NCI-H345 treated with DMSO at 0.1 percent for 48 hours (cell line): ENCODE results near the gene NAT14.

Source experiments
- DNase-seq: peaks from one replicate; lab custom pipeline; 2025; ENCODE audit not compliant: unreplicated experiment; lab: John Stamatoyannopoulos, UW

Gene NAT14

DNA sequence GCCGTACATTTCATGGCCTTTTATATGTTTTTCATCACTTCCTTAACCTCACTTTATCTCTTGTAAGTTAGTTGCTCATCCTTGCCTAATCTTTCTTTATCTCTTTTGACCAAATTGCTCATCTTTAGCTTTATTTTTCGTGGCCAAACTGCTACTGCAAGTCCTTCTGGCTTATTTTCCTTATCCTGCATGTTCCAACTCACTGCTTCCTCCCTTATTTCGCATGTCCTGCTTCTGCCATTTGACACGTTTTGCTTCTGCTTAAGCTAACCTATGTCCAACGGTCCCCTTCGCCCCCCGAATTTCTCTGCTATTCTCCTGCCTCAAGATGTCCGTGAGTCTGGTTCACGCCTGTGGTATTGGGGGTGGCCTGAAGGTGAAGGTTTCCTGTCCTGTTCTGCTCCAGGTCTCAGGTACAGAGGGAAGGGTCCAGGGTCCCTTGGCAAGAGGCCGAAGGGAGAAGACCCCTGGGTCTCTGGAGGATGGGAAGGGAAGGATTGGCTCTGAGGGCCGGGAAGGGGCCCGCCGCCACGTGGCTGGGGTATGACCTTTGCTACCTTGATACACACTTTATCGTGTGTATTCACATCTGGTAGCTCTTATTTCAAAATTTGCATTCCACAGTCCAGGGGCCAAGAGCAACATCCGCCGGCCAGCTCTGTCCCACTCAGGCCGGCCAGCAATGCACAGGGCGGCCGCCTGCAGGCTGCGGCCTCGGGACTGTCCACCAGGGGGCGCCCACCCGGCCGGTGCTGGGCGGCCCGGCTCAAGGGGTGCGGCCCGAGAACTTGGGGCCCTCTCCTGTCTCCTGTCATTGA lies 17.5 kb upstream of the NAT14 start:
- DNase-seq: no peak

DNA sequence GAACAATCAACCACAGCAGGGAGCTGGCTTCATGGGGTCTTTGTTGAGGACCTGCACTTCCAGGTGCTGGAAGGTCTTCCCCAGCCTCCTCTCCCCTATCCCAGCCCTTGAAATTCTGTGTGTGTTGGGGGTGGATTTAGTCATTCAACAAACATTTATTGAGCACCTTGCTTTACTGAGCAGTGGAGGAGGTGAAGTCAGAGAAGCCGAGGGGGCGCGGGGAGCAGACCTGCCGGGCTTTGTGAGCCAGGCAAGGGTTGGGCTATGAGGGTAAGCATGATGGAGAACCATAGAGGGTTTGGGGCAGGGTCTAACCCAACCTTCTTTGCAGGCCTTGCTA lies 17.0 kb upstream of the NAT14 start:
- DNase-seq: no peak

DNA sequence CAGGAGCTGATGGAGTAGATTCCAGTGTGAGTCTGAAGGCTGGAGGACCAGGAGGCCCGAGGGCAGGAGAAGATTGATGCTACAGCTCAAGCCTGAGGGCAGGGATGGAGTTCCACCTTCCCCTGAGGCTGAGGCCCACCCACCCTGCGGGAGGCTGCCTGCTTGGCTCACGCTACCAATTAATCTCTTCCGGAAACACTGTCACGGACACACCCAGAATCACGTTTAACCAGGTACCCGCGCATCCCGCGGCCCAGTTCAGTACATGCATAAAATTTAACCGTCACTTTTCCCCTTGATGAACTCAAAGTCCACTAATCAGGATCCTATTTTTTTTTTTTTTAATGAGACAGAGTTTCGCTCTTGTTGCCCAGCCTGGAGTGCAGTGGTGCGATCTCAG lies 13.7 kb upstream of the NAT14 start:
- no peak for DNase-seq

DNA sequence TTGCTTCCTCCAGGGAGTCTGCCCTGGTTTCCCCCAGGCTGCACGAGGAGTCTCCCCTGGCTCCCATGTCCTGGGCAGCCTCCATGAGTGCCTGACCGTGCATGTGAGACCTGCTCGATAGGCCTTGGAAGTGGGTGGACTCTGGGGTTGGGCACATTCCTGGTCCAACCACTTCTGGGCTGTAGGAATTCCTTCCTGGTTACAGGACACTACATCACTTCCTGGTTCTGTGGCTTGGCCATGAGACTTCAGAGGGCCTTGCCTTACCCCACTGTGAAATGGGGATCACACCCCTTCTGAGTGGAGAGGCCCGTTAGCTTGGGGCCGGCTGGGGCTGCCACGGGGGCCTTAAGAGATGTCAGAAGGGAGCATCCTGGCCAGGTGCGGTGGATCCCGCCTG lies 12.5 kb upstream of the NAT14 start:
- no peak for DNase-seq

DNA sequence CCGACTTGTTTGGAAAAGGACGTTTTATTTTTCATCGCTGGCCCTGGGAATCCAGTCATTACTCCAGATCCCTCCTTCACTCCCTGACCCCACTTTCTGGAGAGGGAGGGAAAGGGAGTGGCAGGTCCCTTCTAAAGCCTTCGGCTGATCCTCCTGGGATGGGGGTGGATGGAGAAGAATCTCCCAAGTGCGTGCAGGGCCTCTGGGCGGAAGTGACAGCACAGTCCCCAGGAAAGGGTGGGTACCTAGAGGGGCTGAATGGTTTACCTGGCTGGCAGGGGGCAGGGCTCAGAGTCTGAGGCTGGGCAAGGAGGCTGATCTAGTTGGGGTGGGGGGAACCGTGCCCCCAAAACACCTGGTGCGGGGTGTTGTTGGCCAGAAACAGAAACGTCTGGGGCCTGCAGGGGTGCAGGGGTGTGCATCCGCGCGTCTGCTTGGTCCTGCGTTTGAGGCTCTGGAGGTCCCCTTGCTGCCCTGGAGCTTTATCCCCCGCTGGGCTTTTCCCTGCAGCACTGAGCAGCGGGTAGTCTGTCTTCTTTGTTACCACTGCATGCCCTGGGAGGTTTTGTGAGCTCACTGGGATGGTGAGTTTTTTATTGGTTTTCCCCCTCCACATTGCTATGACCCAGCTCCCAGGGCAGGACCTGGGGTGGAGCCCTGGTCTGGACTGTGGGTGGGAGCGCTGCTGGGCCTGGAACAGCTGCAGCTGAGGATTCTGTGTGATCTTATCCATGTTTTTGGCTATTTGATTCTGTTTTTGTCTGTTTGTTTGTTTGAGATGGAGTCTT lies 11.6 kb upstream of the NAT14 start:
- no peak for DNase-seq

DNA sequence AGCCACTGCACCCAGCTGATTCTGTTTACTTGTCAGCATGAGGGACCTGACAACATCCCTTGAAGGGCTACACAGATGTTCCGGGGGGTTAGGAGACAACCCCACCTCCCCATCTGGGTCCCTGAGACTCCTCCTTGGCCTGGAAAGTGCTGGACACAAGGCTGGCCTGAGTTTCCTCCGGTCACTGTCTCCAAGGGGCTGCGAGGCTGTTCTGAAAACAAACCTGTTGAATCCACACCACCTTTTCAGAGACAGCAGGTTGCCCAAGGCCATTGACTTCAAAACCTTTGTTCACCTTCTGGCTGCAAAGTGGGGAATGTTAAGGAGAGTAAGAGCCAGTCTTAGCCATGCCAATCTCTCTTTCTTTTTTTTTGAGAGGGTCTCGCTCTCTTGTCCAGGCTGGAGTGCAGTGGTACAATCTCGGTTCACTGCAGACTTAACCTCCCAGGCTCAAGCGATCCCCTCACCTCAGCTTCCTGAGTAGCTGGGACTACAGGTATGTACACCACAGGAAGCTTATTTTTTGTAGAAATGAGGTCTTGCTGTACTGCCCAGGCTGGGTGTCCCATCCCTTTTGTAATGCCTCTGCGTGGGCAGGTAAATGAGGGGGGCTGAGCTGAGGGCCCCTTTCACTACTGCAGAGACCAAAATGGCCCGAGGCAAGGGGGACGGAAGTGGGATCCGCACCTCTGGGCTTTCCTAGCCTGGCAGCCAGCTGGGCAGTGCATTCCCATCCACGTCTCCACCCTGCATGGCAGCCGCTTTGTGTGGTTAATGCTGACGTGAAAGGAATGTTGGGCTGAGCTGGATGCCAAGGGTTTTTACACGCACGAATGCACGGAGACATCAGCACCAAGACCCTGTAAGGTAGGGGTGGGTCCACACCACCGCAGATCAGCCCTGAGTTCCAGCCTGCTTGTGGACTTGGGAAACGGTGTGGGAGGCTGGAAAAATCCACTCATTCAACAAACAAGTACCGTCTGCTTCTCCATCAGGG lies 10.4 kb upstream of the NAT14 start:
- DNase-seq: no peak

DNA sequence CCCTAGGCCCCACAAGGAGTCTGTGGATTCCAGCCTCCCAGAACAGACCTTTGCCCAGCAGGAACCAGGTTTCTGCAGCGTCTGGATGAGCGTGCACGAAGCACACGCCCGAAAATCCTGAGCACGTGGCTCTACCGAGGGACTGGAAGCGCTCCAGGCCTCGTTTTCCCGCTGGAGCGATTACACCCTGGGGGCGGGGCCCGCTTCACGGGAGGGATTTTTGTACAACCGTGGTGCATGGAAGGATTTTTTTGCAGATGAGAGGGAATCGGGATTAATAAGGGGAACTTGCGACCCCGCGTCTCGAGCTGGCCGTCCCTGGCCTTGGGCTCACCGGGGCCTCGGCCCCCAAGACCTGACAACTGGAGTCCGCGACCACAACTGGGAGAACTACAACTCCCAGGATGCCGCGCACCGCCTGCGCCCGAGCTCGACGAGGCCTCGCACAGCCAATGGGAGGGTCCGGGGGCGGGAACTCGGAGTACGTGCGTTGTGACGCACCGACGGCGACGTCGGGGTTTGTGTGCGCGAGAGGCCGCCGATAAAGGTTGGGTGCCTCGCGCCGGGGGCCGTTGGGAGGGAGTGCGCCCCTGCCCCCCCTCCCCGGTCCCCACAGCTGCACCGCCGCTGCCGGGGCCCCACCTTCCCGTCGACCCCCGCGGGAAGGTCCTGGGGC lies 8.8 kb upstream of the NAT14 start, which contains the start of gene ZNF628:
TSS of gene ZNF628 (plus strand) at position 518 of the 676 bp plus-strand sequence. CDS start 3,294 bp downstream, outside the sequence.
- DNase-seq: peak; percentile 72

DNA sequence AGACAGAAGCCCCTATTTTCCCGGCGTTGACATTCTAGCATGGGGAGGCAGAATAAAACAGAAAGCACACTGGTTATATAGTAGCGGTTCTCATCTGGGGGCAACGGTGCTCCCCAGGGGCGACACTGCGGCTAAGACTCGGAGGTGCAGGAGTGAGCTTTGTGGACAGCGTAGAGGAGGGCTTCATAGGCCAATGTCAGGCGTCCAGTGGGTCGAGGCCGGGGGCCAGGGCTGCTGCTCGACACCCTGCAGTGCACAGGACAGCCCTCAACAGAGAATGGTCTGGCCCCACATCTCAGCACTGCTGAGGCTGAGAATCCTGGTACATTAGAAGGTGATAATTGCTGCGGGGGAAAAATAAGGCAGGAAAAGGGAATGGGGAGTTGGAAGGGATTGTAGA lies 7.1 kb upstream of the NAT14 start:
- DNase-seq: no peak

DNA sequence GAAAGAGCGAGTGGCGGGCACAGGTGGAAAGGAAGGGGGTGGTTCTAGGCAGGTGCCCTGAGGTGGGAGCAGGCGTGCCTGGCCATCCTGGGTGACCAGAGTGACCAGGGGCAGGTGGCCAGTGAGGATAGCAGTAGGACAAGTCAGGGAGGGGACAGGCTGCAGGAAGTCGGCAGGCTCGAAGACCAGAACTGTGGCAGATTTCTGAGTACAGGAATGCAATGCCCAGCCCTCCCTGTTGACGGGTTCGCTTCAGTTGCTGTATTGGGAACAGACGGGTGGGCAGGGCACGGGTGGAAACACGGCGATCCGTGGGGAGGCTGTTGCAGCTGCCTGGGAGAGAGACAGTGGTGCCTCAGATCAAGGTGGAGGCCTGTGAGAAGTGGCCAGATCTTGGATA lies 6.6 kb upstream of the NAT14 start:
- no peak for DNase-seq

DNA sequence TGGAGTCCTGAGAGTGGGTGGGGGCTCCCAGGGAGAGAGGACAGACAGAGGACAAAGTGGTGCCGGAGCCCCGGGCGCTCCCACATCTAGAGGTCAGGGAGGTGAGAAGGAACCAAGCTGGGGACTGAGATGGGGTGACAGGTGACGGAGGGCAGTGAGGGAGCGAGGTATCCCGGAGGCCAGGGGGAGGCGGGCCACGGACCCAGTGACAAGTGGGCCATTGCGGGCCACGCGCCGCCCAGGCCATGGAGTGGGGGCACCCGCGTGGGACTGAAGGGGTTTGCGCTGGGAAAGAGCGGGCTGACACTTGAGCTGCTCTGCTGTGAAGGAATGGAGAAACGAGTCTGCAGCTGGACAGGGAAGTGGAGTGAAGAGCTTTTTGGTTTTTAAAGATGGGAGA lies 5.9 kb upstream of the NAT14 start:
- no peak for DNase-seq

DNA sequence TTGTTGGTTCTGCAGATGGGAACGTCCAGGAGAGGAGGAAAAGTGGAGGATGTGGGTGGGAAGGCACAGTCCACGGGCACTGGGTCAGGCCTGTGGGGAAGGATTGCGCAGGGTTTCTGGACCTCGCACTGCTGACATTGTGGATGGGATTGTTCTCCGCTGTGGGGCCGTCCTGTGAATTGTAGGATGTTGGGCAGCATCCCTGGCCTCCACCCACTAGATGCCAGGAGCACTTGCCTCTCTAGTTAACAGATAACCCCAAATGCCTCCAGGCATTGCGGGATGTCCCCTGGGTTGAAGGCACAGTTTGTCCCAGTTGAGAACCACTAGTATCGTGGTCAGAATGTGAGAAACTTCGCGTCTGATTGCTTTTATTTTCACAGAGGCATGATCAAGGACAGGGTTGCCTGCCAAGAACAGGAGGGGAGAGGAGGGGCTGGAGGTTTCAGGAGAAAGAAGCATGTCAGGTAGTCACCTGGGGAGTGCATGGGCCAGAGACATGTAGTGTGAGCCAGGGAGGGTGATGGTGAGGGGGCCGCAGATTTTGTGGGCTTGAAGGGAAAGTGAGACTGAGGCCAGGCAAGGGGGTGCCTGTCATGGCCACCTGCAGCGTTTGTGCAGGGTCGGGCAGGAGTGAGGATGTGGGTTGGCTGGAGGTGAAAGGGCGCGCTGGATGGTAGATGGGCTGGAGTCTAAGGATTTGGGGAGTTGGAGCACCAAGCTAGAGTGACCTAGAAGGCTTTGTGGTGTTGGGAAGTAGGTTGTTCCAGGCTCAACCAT lies 5.3 kb upstream of the NAT14 start:
- no peak for DNase-seq

DNA sequence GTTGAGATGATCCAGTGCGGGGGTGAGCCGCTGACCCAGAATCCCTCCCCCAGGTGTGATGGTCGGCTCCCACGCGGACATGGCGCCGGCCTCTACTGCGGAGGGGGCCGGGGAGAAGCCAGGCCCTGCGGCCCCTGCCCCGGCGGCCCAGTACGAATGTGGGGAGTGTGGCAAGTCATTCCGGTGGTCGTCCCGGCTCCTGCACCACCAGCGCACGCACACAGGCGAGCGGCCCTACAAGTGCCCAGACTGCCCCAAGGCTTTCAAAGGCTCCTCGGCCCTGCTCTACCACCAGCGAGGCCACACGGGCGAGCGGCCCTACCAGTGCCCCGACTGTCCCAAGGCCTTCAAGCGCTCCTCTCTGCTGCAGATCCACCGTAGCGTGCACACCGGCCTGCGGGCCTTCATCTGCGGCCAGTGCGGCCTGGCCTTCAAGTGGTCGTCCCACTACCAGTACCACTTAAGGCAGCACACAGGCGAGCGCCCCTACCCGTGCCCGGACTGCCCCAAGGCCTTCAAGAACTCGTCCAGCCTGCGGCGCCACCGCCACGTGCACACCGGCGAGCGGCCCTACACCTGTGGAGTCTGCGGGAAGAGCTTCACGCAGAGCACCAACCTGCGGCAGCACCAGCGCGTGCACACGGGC lies 3.7 kb upstream of the NAT14 start:
- DNase-seq: no peak

DNA sequence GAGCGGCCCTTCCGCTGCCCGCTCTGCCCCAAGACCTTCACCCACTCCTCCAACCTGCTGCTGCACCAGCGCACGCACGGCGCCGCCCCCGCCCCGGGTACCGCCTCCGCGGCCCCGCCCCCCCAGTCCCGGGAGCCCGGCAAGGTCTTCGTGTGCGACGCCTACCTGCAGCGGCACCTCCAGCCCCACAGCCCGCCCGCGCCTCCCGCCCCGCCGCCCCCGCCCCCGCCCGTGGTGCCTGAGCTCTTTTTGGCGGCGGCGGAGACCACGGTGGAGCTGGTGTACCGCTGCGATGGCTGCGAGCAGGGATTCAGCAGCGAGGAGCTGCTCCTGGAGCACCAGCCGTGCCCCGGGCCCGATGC lies 3.2 kb upstream of the NAT14 start:
- no peak for DNase-seq

DNA sequence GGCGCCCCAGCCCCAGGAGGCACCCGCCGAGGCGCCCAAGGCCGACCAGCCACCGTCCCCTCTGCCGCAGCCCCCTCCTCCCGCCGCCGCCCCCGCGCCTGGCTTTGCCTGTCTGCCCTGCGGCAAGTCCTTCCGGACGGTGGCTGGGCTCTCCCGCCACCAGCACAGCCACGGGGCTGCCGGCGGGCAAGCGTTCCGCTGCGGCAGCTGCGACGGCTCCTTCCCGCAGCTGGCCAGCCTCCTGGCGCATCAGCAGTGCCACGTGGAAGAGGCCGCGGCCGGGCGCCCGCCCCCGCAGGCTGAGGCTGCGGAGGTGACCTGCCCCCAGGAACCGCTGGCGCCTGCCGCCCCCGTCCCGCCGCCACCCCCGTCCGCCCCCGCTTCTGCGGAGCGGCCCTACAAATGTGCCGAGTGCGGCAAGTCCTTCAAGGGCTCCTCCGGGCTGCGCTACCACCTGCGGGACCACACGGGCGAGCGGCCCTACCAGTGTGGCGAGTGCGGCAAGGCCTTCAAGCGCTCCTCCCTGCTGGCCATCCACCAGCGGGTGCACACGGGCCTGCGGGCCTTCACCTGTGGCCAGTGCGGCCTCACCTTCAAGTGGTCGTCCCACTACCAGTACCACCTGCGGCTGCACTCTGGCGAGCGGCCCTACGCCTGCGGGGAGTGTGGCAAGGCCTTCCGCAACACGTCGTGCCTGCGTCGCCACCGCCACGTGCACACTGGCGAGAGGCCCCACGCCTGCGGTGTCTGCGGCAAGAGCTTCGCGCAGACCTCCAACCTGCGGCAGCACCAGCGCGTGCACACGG lies 2.6 kb upstream of the NAT14 start:
- no peak for DNase-seq

DNA sequence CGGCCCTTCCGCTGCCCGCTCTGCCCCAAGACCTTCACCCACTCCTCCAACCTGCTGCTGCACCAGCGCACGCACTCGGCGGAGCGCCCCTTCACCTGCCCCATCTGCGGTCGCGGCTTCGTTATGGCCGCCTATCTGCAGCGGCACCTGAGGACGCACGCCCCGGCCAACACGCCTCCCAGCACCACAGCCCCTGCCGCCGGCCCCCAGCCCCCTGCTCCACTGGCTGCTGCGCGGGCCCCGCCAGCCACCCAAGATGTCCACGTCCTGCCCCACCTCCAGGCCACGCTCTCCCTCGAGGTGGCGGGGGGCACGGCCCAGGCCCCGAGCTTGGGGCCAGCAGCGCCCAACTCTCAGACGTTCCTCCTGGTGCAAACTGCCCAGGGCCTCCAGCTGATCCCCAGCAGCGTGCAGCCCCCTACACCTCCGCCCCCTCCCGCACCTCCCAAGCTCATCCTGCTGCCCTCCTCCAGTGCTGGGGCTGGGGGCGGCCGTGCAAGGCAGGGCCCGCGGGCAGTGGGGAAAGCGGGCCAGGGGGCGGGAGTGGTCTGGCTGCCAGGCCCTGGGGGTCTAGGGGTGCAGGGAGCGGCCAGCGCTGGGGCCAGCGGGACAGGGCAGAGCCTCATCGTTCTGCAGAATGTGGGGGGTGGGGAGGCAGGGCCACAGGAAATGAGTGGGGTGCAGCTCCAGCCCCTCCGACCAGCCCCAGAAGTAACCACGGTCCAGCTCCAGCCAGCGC lies 1.9 kb upstream of the NAT14 start:
- DNase-seq: no peak

DNA sequence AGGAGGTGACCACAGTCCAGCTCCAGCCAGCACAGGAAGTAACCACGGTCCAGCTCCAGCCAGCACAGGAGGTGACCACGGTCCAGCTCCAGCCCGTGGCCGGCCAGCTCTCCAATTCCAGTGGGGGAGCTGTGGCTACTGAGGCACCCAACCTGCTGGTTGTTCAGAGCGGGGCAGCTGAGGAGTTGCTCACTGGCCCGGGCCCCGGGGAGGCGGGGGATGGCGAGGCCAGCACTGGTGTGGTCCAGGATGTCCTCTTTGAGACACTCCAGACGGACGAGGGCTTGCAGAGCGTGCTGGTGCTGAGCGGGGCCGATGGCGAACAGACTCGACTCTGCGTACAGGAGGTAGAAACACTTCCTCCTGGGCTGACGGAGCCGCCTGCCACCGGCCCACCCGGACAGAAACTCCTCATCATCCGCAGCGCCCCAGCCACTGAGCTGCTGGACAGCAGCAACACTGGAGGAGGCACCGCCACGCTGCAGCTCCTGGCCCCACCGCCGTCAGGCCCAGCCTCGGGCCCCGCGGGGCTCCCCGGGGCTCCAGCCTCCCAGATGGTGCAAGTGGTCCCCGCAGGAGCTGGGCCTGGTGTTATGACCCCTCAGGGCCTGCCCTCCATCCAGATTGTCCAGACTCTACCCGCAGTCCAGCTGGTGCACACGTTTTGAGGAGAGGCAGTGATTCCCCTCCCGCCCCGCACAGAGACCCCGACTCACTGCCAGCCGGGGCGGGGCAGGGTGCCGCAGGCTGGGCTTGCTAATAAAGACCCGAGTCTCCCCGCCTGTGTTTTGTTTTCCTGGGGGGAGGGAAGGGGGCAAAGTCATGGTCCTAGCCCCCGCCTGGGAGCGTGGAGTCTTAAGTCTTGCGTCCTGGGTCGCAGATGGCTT lies 1.0 kb upstream of the NAT14 start:
- DNase-seq: no peak

DNA sequence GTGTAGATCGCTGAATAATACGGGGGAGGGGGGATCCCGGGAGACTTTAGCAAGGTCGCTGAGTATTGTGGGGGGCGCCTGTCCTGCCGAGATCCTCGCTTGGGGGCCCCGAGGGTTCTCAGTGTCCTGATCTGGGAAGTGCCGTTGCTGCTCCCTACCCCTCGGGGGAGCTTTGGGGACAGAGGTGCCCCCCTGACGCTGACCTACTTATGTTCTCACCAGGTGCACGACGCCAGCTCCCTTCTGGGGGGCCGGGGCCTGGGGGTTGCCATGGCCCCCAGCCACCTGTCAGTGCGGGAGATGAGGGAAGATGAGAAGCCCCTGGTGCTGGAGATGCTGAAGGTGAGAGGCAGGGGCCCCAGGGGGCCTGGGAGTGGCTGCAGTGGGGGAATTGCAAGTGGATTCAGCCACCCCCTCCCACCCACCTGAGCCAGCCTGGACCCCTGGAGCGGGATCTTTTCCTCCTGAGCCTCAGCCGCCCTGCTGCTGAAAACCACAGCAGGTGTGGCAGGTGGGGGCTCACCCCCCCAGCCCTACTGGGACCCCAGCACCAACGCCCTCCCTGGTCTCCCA lies 537 bp downstream of the NAT14 start:
- no peak for DNase-seq
